Mammary epithelial cell (primary cell): ENCODE measurements around the gene SNX9.

ENCODE experiments used
- EZH2 ChIP-seq: IDR thresholded peaks from 2 replicates; pipeline ENCODE4 v1.6.1; 2012; ENCODE audit warnings: low read length, inconsistent platforms, borderline replicate concordance
- TF ChIP-seq, protein P1 (sequence below), 2 donors: IDR thresholded peaks in 1 of 2; conservative IDR thresholded peaks in 1 of 2; 2 replicates each; pipeline ENCODE4 v1.5.1; 2011 to 2012; ENCODE audit warnings: inconsistent platforms in 2 of 2, low read length in 2 of 2, mild to moderate bottlenecking in 2 of 2, control low read depth in 1 of 2, low read depth in 1 of 2; ENCODE audit not compliant: insufficient read depth in 1 of 2; ENCODE audit errors: extremely low read depth in 1 of 2

DNA sequence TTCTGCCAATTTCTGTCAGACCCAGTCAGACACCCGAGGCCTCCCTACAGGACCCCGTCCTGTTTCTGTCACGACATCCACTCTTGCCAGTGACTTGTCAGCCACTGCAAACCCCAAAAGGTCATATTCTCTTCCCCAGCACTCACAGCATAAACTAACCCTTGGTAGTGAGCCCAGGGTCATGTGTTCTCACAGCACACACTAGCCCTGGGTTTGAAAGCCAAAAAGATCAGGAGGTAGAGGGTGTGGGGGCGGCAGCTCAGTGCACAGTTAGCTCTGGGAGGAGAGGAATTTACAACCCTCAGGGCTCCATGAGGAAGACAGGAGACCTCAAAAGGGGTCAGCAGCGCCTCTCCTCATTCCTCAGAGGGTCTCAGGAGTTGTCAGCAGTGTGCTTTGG lies 9.9 kb upstream of the SNX9 start:
- TF ChIP-seq, protein P1, sequence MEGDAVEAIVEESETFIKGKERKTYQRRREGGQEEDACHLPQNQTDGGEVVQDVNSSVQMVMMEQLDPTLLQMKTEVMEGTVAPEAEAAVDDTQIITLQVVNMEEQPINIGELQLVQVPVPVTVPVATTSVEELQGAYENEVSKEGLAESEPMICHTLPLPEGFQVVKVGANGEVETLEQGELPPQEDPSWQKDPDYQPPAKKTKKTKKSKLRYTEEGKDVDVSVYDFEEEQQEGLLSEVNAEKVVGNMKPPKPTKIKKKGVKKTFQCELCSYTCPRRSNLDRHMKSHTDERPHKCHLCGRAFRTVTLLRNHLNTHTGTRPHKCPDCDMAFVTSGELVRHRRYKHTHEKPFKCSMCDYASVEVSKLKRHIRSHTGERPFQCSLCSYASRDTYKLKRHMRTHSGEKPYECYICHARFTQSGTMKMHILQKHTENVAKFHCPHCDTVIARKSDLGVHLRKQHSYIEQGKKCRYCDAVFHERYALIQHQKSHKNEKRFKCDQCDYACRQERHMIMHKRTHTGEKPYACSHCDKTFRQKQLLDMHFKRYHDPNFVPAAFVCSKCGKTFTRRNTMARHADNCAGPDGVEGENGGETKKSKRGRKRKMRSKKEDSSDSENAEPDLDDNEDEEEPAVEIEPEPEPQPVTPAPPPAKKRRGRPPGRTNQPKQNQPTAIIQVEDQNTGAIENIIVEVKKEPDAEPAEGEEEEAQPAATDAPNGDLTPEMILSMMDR (conservative IDR thresholded peaks at IDR 0.05 in 1 of 2, IDR thresholded peaks at IDR 0.05 in 1 of 2; ENCODE audit: extremely low read depth in 1 of 2, insufficient read depth in 1 of 2, low read depth in 1 of 2, low read length in 2 of 2) = no peak
- no peak for TF ChIP-seq EZH2
